Nephron (organoid): ENCODE data around the gene MVK.

Source experiments
- H3K27ac Mint-ChIP-seq, 3 experiments: 2 replicates each; pipeline ENCODE4 v1.8.0; 2020; ENCODE audit warnings: mixed read lengths in 3 of 3, mild to moderate bottlenecking in 2 of 3, moderate library complexity in 1 of 3
- H3K27me3 Mint-ChIP-seq: 2 replicates; pipeline ENCODE4 v1.8.0; 2021; ENCODE audit warnings: low read depth, mild to moderate bottlenecking, moderate library complexity, mixed read lengths
- H3K36me3 Mint-ChIP-seq: 2 replicates; pipeline ENCODE4 v1.8.0; 2020; ENCODE audit warnings: low read depth, mixed read lengths
- H3K4me1 Mint-ChIP-seq: 2 replicates; pipeline ENCODE4 v1.8.0; 2020; ENCODE audit warnings: mixed read lengths
- H3K4me3 Mint-ChIP-seq, 3 experiments: 2 replicates each; pipeline ENCODE4 v1.8.0; 2020; ENCODE audit warnings: mild to moderate bottlenecking in 3 of 3, mixed read lengths in 3 of 3, moderate library complexity in 2 of 3
- H3K9me3 Mint-ChIP-seq: 2 replicates; pipeline ENCODE4 v1.8.0; 2020; ENCODE audit warnings: mixed read lengths
- CTCF ChIP-seq, 3 experiments: fragments of 200-600 bp; sonication (generic); IDR thresholded peaks; one replicate each; pipeline ENCODE4 v1.5.0; 2021; ENCODE audit warnings: antibody characterized with exemption in 3 of 3; ENCODE audit not compliant: unreplicated experiment in 3 of 3

MVK gene

GRCh38 chr12:109604132-109604585 is 30.6 kb downstream of the MVK start:
- peaks cover 16% of the 10 kb centered on the region for H3K27me3 Mint-ChIP-seq
- no peak for TF ChIP-seq CTCF (IDR thresholded peaks at IDR 0.05; ENCODE audit: unreplicated experiment in 3 of 3)
- peaks cover 37% of the 10 kb centered on the region for H3K4me1 Mint-ChIP-seq
- no peak overlapping the region for H3K27ac Mint-ChIP-seq
- H3K9me3 Mint-ChIP-seq: no peaks in the 10 kb centered on the region
- H3K4me3 Mint-ChIP-seq: no peak overlapping the region
- no peaks in the 10 kb centered on the region for H3K36me3 Mint-ChIP-seq

- TF ChIP-seq CTCF (IDR thresholded peaks at IDR 0.05; ENCODE audit: unreplicated experiment in 3 of 3): no peak
- Mint-ChIP-seq H3K36me3 (no peaks in the 10 kb centered on the region), H3K27ac (no peak overlapping the region), H3K4me3 (no peak overlapping the region), H3K27me3 (peaks cover 25% of the 10 kb centered on the region), H3K4me1 (peaks cover 37% of the 10 kb centered on the region), H3K9me3 (no peaks in the 10 kb centered on the region)
Observed at GRCh38 chr12:109605016-109605415, 31.4 kb downstream of the MVK start.

GRCh38 chr12:109605599-109606228 is 32.1 kb downstream of the MVK start:
- no peak for TF ChIP-seq CTCF (IDR thresholded peaks at IDR 0.05; ENCODE audit: unreplicated experiment in 3 of 3)
- H3K36me3 Mint-ChIP-seq: no peaks in the 10 kb centered on the region
- H3K27ac Mint-ChIP-seq: no peak overlapping the region
- H3K9me3 Mint-ChIP-seq: no peaks in the 10 kb centered on the region
- H3K4me3 Mint-ChIP-seq: peak overlapping the region in 1 of 3 experiments; percentile 40
- H3K27me3 Mint-ChIP-seq: peaks cover 29% of the 10 kb centered on the region
- peaks cover 35% of the 10 kb centered on the region for H3K4me1 Mint-ChIP-seq

- peaks cover 37% of the 10 kb centered on the region for H3K27me3 Mint-ChIP-seq
- H3K4me3 Mint-ChIP-seq: peak overlapping the region in 2 of 3 experiments; percentile 4 to 5
- H3K9me3 Mint-ChIP-seq: no peaks in the 10 kb centered on the region
- TF ChIP-seq CTCF (IDR thresholded peaks at IDR 0.05; ENCODE audit: unreplicated experiment in 3 of 3): no peak
- H3K4me1 Mint-ChIP-seq: peaks cover 33% of the 10 kb centered on the region
- H3K27ac Mint-ChIP-seq: peak overlapping the region in 2 of 3 experiments; percentile 1 to 29
- no peaks in the 10 kb centered on the region for H3K36me3 Mint-ChIP-seq
Observed at GRCh38 chr12:109606320-109607028, 32.9 kb downstream of the MVK start.

GRCh38 chr12:109607618-109608017 is 34.0 kb downstream of the MVK start:
- H3K9me3 Mint-ChIP-seq: no peaks in the 10 kb centered on the region
- peaks cover 33% of the 10 kb centered on the region for H3K4me1 Mint-ChIP-seq
- peaks cover 47% of the 10 kb centered on the region for H3K27me3 Mint-ChIP-seq
- peak overlapping the region in 1 of 3 experiments; percentile 1 for H3K27ac Mint-ChIP-seq
- TF ChIP-seq CTCF (IDR thresholded peaks at IDR 0.05; ENCODE audit: unreplicated experiment in 3 of 3): no peak
- peak overlapping the region in 2 of 3 experiments; percentile 9 to 12 for H3K4me3 Mint-ChIP-seq
- H3K36me3 Mint-ChIP-seq: no peaks in the 10 kb centered on the region
